WERI-Rb-1 (cell line): ENCODE results near the gene ATP2C1.
"Not testable (repeated sequence)": the region's sequence is repeated elsewhere in the genome, so short reads cannot be mapped to it uniquely, and the experiment has no call there.

ENCODE experiments used
- DNase-seq: peaks from one replicate; pipeline ENCODE4 v3.0.0-alpha.2; 2020
- H3K27ac ChIP-seq: fragments of 250-450 bp; sonication (Bioruptor Pico); 2 replicates; pipeline ENCODE4 v1.5.1; 2020; ENCODE audit warnings: mild to moderate bottlenecking, moderate library complexity
- H3K27me3 ChIP-seq: fragments of 250-450 bp; sonication (Bioruptor Pico); 2 replicates; pipeline ENCODE4 v1.5.1; 2021; ENCODE audit warnings: mild to moderate bottlenecking, low read depth, moderate library complexity; ENCODE audit not compliant: insufficient read depth, severe bottlenecking
- H3K36me3 ChIP-seq: fragments of 250-450 bp; sonication (Bioruptor Pico); 2 replicates; pipeline ENCODE4 v1.5.1; 2020; ENCODE audit warnings: mild to moderate bottlenecking, moderate library complexity
- H3K4me3 ChIP-seq: 2 replicates; pipeline ENCODE4 v1.5.1; 2011; ENCODE audit warnings: low read depth, mild to moderate bottlenecking, control low read depth, low read length
- H3K9me3 ChIP-seq: fragments of 250-450 bp; sonication (Bioruptor Pico); 2 replicates; pipeline ENCODE4 v1.5.1; 2021; ENCODE audit warnings: mild to moderate bottlenecking, moderate library complexity; ENCODE audit not compliant: severe bottlenecking
- CTCF ChIP-seq: IDR thresholded peaks from 2 replicates; pipeline ENCODE4 v1.5.1; 2011; ENCODE audit warnings: low read depth, mild to moderate bottlenecking, control low read depth, inconsistent platforms, low read length

The ATP2C1 gene

GRCh38 chr3:131036986-131037385 is 143.1 kb downstream of the ATP2C1 start:
- H3K36me3 ChIP-seq = no peaks in the 10 kb centered on the region
- DNase-seq = no peak
- no peaks in the 10 kb centered on the region for H3K27me3 ChIP-seq
- TF ChIP-seq CTCF = no peak
- no peak overlapping the region for H3K27ac ChIP-seq
- H3K4me3 ChIP-seq = no peak overlapping the region
- no peaks in the 10 kb centered on the region for H3K9me3 ChIP-seq

DNA sequence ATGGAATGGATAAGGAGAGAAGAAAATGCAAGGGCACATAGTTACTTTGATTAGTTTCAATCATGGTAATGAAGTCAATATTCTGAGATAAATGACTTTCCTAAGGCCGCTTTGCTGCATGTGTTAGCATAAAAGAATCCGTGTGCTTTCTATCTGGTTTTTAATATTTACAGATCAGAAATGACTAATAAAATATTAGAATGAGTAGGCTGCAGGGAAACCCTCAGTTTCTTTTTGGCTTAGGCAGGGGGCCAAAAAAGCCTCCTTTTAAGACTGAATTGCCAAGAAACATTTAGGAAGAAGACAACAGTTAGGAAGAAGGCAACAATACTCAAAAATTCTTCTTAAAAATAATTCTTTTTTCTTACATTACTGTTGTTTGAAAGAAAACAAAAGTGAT is 144.4 kb downstream of the ATP2C1 start:
- no peak for DNase-seq
- Histone ChIP-seq H3K27ac (no peak overlapping the region), H3K36me3 (no peaks in the 10 kb centered on the region), H3K27me3 (no peaks in the 10 kb centered on the region), H3K9me3 (no peaks in the 10 kb centered on the region), H3K4me3 (no peak overlapping the region)
- TF ChIP-seq CTCF = no peak

GRCh38 chr3:131042271-131042985 is 148.5 kb downstream of the ATP2C1 start:
- H3K36me3 ChIP-seq, H3K4me3 ChIP-seq, H3K27ac ChIP-seq, H3K27me3 ChIP-seq, DNase-seq, H3K9me3 ChIP-seq: not testable (repeated sequence)

- peak; percentile 12 for DNase-seq
- TF ChIP-seq CTCF = no peak
- Histone ChIP-seq H3K4me3 (no peak overlapping the region), H3K36me3 (no peaks in the 10 kb centered on the region), H3K27me3 (no peaks in the 10 kb centered on the region), H3K27ac (no peak overlapping the region), H3K9me3 (no peaks in the 10 kb centered on the region)
Measured at GRCh38 chr3:131047582-131047981, 153.7 kb downstream of the ATP2C1 start.

DNA sequence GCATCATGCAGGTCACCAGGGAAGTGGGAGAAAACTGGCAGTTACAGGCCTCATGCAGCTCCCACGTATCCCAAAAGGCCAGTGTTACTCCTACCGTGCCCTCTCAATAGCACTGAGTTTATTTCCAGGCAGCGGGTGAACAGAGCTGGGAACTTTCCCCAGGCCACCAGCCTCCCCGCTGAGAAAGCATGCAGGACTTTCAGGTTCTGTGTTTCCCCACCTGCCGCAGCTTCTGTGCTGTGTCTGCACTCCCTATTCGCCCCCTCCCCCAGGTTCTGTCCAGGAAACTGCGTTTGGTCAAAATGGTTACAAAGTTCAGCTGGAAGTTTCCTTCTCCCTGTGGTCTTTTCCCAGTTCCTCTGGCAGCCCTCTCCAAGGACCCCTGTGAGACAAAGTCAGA is 154.1 kb downstream of the ATP2C1 start:
- DNase-seq = no peak
- Histone ChIP-seq H3K27ac (no peak overlapping the region), H3K9me3 (no peaks in the 10 kb centered on the region), H3K27me3 (no peaks in the 10 kb centered on the region), H3K36me3 (no peaks in the 10 kb centered on the region), H3K4me3 (no peak overlapping the region)
- TF ChIP-seq CTCF = no peak

DNA sequence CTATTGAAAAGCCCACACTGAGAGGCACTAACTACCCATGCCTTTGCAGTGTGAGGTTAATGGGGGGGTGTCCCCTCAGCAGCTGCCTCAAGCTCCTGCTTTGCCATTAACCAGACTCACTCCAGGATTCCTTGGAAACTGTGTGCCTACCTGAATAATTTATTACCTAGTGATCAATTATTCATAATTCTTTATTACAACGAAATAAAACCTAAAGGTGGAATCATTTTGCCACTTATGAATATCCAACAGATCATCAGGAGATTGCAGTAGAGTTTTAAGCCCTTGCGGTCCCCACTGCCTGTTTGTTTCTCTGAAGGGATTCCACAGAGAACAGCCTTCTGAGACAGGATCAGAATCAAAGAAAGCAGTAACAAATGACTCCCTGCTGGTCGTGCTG is 156.1 kb downstream of the ATP2C1 start:
- no peaks in the 10 kb centered on the region for H3K36me3 ChIP-seq
- no peak for DNase-seq
- no peaks in the 10 kb centered on the region for H3K27me3 ChIP-seq
- TF ChIP-seq CTCF = no peak
- H3K4me3 ChIP-seq = no peak overlapping the region
- no peak overlapping the region for H3K27ac ChIP-seq
- no peaks in the 10 kb centered on the region for H3K9me3 ChIP-seq
